PC-3 (cell line): ENCODE results near the gene GOLGA8T. TPM values are rescaled to one million over a fixed set of nuclear protein-coding genes. Genes with fewer than 3 reads are reported as not detected.

ENCODE experiments used
- total RNA-seq: library from RNA; depleted of rRNA; stranded (reverse); fragments of >200 nt; gene quantifications from 2 replicates; pipeline ENCODE4 v1.2.3, GENCODE V29; 2014; rRNA removed

GOLGA8T gene
- total RNA-seq, 1 experiment from 2014 or later, result 0.15 TPM

Other genes with a start within 250 kb of the GOLGA8T start
- gene GOLGA8J, start 52.1 kb upstream of the GOLGA8T start, total RNA-seq, result not detected in 2 replicates